ENCODE results near the gene TRAPPC6A. TPM values are rescaled to one million over a fixed set of nuclear protein-coding genes. Genes with fewer than 3 reads are reported as not detected.

Gene TRAPPC6A
- total RNA-seq, 4 donors from 2014 or later, result 18.4 to 29.2 (median 24.8) TPM

- Histone ChIP-seq H3K4me1 (peaks cover 9 to 22% of the 10 kb centered on the region in 2 donors), H3K27me3 (peaks cover 19 to 40% (median 31%) of the 10 kb centered on the region in 3 donors), H3K4me3 (no peak overlapping the region), H3K9me3 (no peaks in the 10 kb centered on the region), H3K27ac (no peak overlapping the region), H3K36me3 (peaks cover 0 to 19% of the 10 kb centered on the region in 2 donors)
- TF ChIP-seq, protein P1, sequence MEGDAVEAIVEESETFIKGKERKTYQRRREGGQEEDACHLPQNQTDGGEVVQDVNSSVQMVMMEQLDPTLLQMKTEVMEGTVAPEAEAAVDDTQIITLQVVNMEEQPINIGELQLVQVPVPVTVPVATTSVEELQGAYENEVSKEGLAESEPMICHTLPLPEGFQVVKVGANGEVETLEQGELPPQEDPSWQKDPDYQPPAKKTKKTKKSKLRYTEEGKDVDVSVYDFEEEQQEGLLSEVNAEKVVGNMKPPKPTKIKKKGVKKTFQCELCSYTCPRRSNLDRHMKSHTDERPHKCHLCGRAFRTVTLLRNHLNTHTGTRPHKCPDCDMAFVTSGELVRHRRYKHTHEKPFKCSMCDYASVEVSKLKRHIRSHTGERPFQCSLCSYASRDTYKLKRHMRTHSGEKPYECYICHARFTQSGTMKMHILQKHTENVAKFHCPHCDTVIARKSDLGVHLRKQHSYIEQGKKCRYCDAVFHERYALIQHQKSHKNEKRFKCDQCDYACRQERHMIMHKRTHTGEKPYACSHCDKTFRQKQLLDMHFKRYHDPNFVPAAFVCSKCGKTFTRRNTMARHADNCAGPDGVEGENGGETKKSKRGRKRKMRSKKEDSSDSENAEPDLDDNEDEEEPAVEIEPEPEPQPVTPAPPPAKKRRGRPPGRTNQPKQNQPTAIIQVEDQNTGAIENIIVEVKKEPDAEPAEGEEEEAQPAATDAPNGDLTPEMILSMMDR (IDR thresholded peaks at IDR 0.05 in 4 of 5, conservative IDR thresholded peaks at IDR 0.05 in 1 of 5), result no peak
- no peak for TF ChIP-seq POLR2A (IDR thresholded peaks at IDR 0.05)
- in situ Hi-C loops (cut with MboI; ENCODE audit: low sequenced_read_pairs in 4 of 4), result no loop called here
- intact Hi-C loops (cut with DNase I; ENCODE audit: low total_unique reads), result no loop called here
- DNase-seq, result no peak
- no peak for ATAC-seq
These were observed 27.9 kb downstream of the TRAPPC6A start for GRCh38 chr19:45150180-45150579.

- intact Hi-C loops (cut with DNase I; ENCODE audit: low total_unique reads) (no loop called here), in situ Hi-C loops (cut with MboI; ENCODE audit: low sequenced_read_pairs in 4 of 4) (no loop called here)
- Histone ChIP-seq H3K4me3 (no peak overlapping the region), H3K4me1 (peaks cover 9 to 22% of the 10 kb centered on the region in 2 donors), H3K27me3 (peaks cover 19 to 32% (median 27%) of the 10 kb centered on the region in 3 donors), H3K9me3 (no peaks in the 10 kb centered on the region), H3K27ac (no peak overlapping the region), H3K36me3 (peaks cover 0 to 21% of the 10 kb centered on the region in 2 donors)
- TF ChIP-seq, protein P1 (IDR thresholded peaks at IDR 0.05 in 4 of 5, conservative IDR thresholded peaks at IDR 0.05 in 1 of 5), result no peak
- no peak for TF ChIP-seq POLR2A (IDR thresholded peaks at IDR 0.05)
- ATAC-seq (no peak), DNase-seq (no peak)
These were observed 28.9 kb downstream of the TRAPPC6A start for GRCh38 chr19:45149129-45149528.

- Histone ChIP-seq H3K27ac (no peak overlapping the region), H3K4me3 (no peak overlapping the region), H3K27me3 (peaks cover 19 to 23% (median 21%) of the 10 kb centered on the region in 3 donors), H3K4me1 (peaks cover 0 to 13% of the 10 kb centered on the region in 2 donors), H3K9me3 (no peaks in the 10 kb centered on the region), H3K36me3 (peaks cover 0 to 27% of the 10 kb centered on the region in 2 donors)
- TF ChIP-seq, protein P1 (IDR thresholded peaks at IDR 0.05 in 4 of 5, conservative IDR thresholded peaks at IDR 0.05 in 1 of 5), result no peak
- no peak for TF ChIP-seq POLR2A (IDR thresholded peaks at IDR 0.05)
- DNase-seq (no peak), ATAC-seq (no peak)
- in situ Hi-C loops (cut with MboI; ENCODE audit: low sequenced_read_pairs in 4 of 4), result no loop called here
- intact Hi-C loops (cut with DNase I; ENCODE audit: low total_unique reads), result no loop called here
These were observed 30.0 kb downstream of the TRAPPC6A start for GRCh38 chr19:45147835-45148676.

DNA sequence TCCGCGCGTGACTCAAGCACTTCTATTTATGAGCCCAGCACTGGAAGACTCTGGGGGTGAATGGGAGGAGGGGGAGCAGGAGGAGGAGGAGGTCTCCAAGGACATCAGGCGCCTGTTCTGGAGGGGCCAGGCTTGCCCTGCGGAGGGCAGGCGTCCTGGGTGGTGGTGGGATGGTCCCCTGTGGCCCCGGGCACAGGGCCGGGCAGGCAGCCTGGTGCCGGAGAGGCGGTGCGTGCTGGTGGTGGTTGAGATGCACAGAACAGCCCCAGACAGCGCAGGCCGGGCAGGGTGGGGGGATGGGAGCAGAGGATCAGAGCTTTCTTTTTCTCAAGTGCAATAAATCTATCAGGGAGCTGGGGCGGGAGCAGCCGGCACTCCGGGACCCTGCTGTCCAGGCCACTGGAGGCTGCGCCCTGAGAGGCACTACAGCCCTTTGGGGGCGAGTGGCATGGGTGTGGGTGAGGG is 31.3 kb downstream of the TRAPPC6A start:
- Histone ChIP-seq H3K27me3 (peaks cover 9 to 13% (median 12%) of the 10 kb centered on the region in 3 donors), H3K27ac (no peak overlapping the region), H3K36me3 (peaks cover 0 to 39% of the 10 kb centered on the region in 2 donors), H3K4me3 (no peak overlapping the region), H3K4me1 (peaks cover 0 to under 1% of the 10 kb centered on the region in 2 donors), H3K9me3 (no peaks in the 10 kb centered on the region)
- TF ChIP-seq, protein P1 (IDR thresholded peaks at IDR 0.05 in 4 of 5, conservative IDR thresholded peaks at IDR 0.05 in 1 of 5), result no peak
- no peak for TF ChIP-seq POLR2A (IDR thresholded peaks at IDR 0.05)
- intact Hi-C loops (cut with DNase I; ENCODE audit: low total_unique reads), result no loop called here
- no peak for ATAC-seq
- in situ Hi-C loops (cut with MboI; ENCODE audit: low sequenced_read_pairs in 4 of 4), result no loop called here
- DNase-seq, result no peak
